Measurements from ENCODE around the gene SYNGR3. TPM values are rescaled to one million over a fixed set of nuclear protein-coding genes. Genes with fewer than 3 reads are reported as not detected.
A peak's percentile ranks its signal among the peaks of the same experiment; 100 is the strongest.

Gene SYNGR3
- total and polyA plus RNA-seq, 8 donors: 0.21 to 0.93 (median 0.33) TPM

- ATAC-seq: no peak
- intact Hi-C loops (cut with DNase I): no loop called here
- Histone ChIP-seq H3K9me3 (no peaks in the 10 kb centered on the region), H3K4me3 (peak overlapping the region in 1 of 2 donors; percentile 44), H3K27ac (peak overlapping the region; percentile 85 to 94), H3K4me1 (peaks cover 76 to 93% of the 10 kb centered on the region in 2 donors), H3K27me3 (no peaks in the 10 kb centered on the region), H3K36me3 (peaks cover 0 to 21% of the 10 kb centered on the region in 2 donors)
- peak in 1 of 4 donors; percentile 75 for DNase-seq
- no peak for TF ChIP-seq CTCF (IDR thresholded peaks at IDR 0.05)
These were observed 46.6 kb downstream of the SYNGR3 start for GRCh38 chr16:2036200-2036966.

DNA sequence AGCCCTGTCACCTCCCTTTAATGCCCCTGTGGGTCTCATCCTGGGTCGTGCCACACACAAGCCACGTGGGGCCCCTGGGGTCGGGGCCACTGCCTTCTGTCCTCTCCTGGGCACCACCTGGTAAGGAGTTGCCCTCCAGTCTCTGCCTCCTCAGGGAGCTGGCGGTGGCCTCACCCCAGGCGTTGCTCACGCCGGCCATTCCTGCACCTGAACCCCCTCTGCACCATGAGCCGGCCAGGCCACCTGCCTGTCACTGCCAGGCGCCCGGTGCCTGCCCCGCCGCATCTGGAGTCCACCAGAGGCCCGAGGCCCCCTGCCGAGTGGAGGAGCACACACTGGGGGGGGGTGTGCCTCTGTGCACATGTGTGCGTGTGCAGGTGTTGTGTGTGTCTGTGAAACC, 47.3 kb downstream of the SYNGR3 start:
- peak overlapping the region; percentile 85 to 94 for H3K27ac ChIP-seq
- H3K36me3 ChIP-seq: peaks cover 0 to 21% of the 10 kb centered on the region in 2 donors
- TF ChIP-seq CTCF (IDR thresholded peaks at IDR 0.05): no peak
- peaks cover 76 to 93% of the 10 kb centered on the region in 2 donors for H3K4me1 ChIP-seq
- peak overlapping the region in 1 of 2 donors; percentile 44 for H3K4me3 ChIP-seq
- H3K9me3 ChIP-seq: no peaks in the 10 kb centered on the region
- DNase-seq (peak in 1 of 4 donors; percentile 72), ATAC-seq (no peak)
- no peaks in the 10 kb centered on the region for H3K27me3 ChIP-seq
- intact Hi-C loops (cut with DNase I): no loop called here

DNA sequence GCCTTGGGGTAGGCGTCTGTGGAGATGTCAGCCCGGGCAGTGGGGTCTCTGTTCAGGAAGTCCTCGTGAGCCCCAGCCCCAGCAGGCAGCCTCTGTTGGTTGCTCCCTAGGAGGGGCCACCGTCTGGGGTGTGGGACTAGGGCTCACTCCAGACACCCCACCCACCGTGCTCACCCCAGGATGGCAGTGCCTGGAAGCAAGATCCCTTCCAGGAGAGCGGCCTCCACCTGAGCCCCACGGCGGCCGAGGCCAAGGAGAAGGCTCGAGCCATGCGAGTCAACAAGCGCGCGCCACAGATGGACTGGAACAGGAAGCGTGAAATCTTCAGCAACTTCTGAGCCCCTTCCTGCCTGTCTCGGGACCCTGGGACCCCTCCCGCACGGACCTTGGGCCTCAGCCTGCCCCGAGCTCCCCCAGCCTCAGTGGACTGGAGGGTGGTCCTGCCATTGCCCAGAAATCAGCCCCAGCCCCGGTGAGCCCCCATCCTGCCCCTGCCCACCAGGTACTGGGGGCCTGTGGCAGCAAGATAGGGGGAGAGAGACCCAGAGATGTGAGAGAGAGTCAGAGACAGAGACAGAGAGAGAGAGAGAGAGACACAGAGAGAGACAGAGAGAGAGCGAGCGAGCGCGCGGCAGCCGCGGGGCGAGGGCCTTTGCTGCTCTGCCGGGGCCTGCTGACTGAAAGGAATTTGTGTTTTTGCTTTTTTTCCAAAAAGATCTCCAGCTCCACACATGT, 48.0 kb downstream of the SYNGR3 start:
- intact Hi-C loops (cut with DNase I): no loop called here
- no peaks in the 10 kb centered on the region for H3K9me3 ChIP-seq
- H3K4me1 ChIP-seq: peaks cover 76 to 92% of the 10 kb centered on the region in 2 donors
- no peaks in the 10 kb centered on the region for H3K27me3 ChIP-seq
- peak overlapping the region in 1 of 2 donors; percentile 44 for H3K4me3 ChIP-seq
- DNase-seq (peak in 2 of 4 donors; percentile 65 to 77), ATAC-seq (no peak)
- H3K27ac ChIP-seq: peak overlapping the region; percentile 78 to 85
- H3K36me3 ChIP-seq: peaks cover 0 to 21% of the 10 kb centered on the region in 2 donors
- TF ChIP-seq CTCF (IDR thresholded peaks at IDR 0.05): no peak

GRCh38 chr16:2038382-2039231, 48.8 kb downstream of the SYNGR3 start:
- no peak for ATAC-seq
- H3K9me3 ChIP-seq: no peaks in the 10 kb centered on the region
- H3K4me1 ChIP-seq: peaks cover 75 to 92% of the 10 kb centered on the region in 2 donors
- no peak overlapping the region for H3K4me3 ChIP-seq
- intact Hi-C loops (cut with DNase I): no loop called here
- peak overlapping the region; percentile 81 to 85 for H3K27ac ChIP-seq
- H3K36me3 ChIP-seq: peaks cover 0 to 21% of the 10 kb centered on the region in 2 donors
- no peaks in the 10 kb centered on the region for H3K27me3 ChIP-seq
- peak in 3 of 4 donors; percentile 77 to 93 (median 86) for DNase-seq
- TF ChIP-seq CTCF (IDR thresholded peaks at IDR 0.05): no peak

Measured in left lung (tissue), 10 donors.